GM23248 (cell line): ENCODE results near the gene AIF1. TPM values are rescaled to one million over a fixed set of nuclear protein-coding genes. Genes with fewer than 3 reads are reported as not detected.

Experiments used
- DNase-seq: peaks from one replicate; pipeline ENCODE4 v3.0.0-alpha.2; 2015
- H2AFZ ChIP-seq: fragments of 200-600 bp; sonication (generic); 2 replicates; pipeline ENCODE4 v1.6.1; 2016; ENCODE audit warnings: antibody characterized with exemption
- H3F3A ChIP-seq: fragments of 200-600 bp; sonication (generic); 2 replicates; pipeline ENCODE4 v1.6.1; 2016; ENCODE audit warnings: mild to moderate bottlenecking, antibody characterized with exemption, mixed run types; ENCODE audit not compliant: insufficient read depth
- H3K27ac ChIP-seq: fragments of 200-600 bp; sonication (generic); 2 replicates; pipeline ENCODE4 v1.5.1; 2016; ENCODE audit warnings: mild to moderate bottlenecking
- H3K27me3 ChIP-seq: fragments of 200-600 bp; sonication (generic); replicated peaks from 2 replicates; pipeline ENCODE4 v1.6.1; 2016; ENCODE audit warnings: mild to moderate bottlenecking; ENCODE audit not compliant: insufficient read depth
- H3K36me3 ChIP-seq: fragments of 200-600 bp; sonication (generic); 2 replicates; pipeline ENCODE4 v1.6.1; 2016; ENCODE audit warnings: low read depth, mild to moderate bottlenecking
- H3K4me1 ChIP-seq: fragments of 200-600 bp; sonication (generic); 2 replicates; pipeline ENCODE4 v1.6.1; 2016; ENCODE audit warnings: mild to moderate bottlenecking; ENCODE audit not compliant: insufficient read depth
- H3K4me2 ChIP-seq: fragments of 200-600 bp; sonication (generic); one replicate; pipeline ENCODE4 v1.6.1; 2016; ENCODE audit warnings: mild to moderate bottlenecking; ENCODE audit not compliant: unreplicated experiment
- H3K4me3 ChIP-seq: fragments of 200-600 bp; sonication (generic); 2 replicates; pipeline ENCODE4 v1.5.1; 2016; ENCODE audit warnings: mild to moderate bottlenecking
- H3K79me2 ChIP-seq: fragments of 200-600 bp; sonication (generic); 2 replicates; pipeline ENCODE4 v1.6.1; 2016; ENCODE audit warnings: mild to moderate bottlenecking; ENCODE audit not compliant: insufficient read depth
- H3K9ac ChIP-seq: fragments of 200-600 bp; sonication (generic); 2 replicates; pipeline ENCODE4 v1.6.1; 2016; ENCODE audit warnings: mild to moderate bottlenecking
- H3K9me2 ChIP-seq: fragments of 200-600 bp; sonication (generic); 2 replicates; pipeline ENCODE4 v1.6.1; 2016; ENCODE audit warnings: mixed run types, mild to moderate bottlenecking, moderate library complexity; ENCODE audit not compliant: insufficient read depth
- H3K9me3 ChIP-seq: fragments of 200-600 bp; sonication (generic); one replicate; pipeline ENCODE4 v1.6.1; 2017; ENCODE audit warnings: low read depth
- H4K20me1 ChIP-seq: fragments of 200-600 bp; sonication (generic); 2 replicates; pipeline ENCODE4 v1.6.0; 2016; ENCODE audit not compliant: insufficient read depth
- EZH2 ChIP-seq: fragments of 200-600 bp; sonication (generic); IDR thresholded peaks from 2 replicates; pipeline ENCODE4 v1.6.1; 2018; ENCODE audit warnings: antibody characterized with exemption, mild to moderate bottlenecking; ENCODE audit not compliant: insufficient read depth, poor library complexity, severe bottlenecking
- EZH2phosphoT487 ChIP-seq: fragments of 200-600 bp; sonication (generic); IDR thresholded peaks from 2 replicates; pipeline ENCODE4 v1.6.1; 2018; ENCODE audit warnings: antibody characterized with exemption, moderate library complexity, mild to moderate bottlenecking, low read depth; ENCODE audit not compliant: insufficient read depth
- WGBS, 2 experiments: methylation state at CpG; one replicate each; pipeline ENCODE4 v1.1.6; 2015 to 2017; ENCODE audit warnings: low lambda C conversion rate in 2 of 2, low coverage in 1 of 2; ENCODE audit errors: missing lambda C conversion rate in 2 of 2; 5-methylcytosine and 5-hydroxymethylcytosine counted together
- in situ Hi-C: fragments of 300-500 bp; cut with MboI; formaldehyde crosslinking; loops from 2 replicates; pipeline ENCODE4 v1.15.0; 2020
- polyA plus RNA-seq: library from polyadenylated mRNA; unstranded; fragments of >200 nt; fragmentation: Nextera tagmentation; extraction: Ambion mirVana; gene quantifications from 2 replicates; pipeline ENCODE4 v1.2.1, GENCODE V29; 2016
- total RNA-seq: library from RNA; depleted of rRNA; stranded (reverse); fragments of >200 nt; shearing (Covaris generic); gene quantifications from 2 replicates; pipeline ENCODE4 v1.2.3, GENCODE V29; 2014

Gene AIF1
- total and polyA plus RNA-seq, 2 experiments from 2014 or later = not detected

GRCh38 chr6:31592396-31592771 is 22.6 kb upstream of the AIF1 start:
- H3K9me2 ChIP-seq = no peaks in the 10 kb centered on the region
- H3F3A ChIP-seq = no peaks in the 10 kb centered on the region
- H3K27ac ChIP-seq = no peak overlapping the region
- H2AFZ ChIP-seq = no peak overlapping the region
- H3K9me3 ChIP-seq = no peaks in the 10 kb centered on the region
- no peaks in the 10 kb centered on the region for H3K27me3 ChIP-seq
- no peak overlapping the region for H3K4me2 ChIP-seq
- H3K36me3 ChIP-seq = no peaks in the 10 kb centered on the region
- H4K20me1 ChIP-seq = no peaks in the 10 kb centered on the region
- H3K4me3 ChIP-seq = no peak overlapping the region
- no peaks in the 10 kb centered on the region for H3K79me2 ChIP-seq
- no peak for DNase-seq
- H3K9ac ChIP-seq = no peak overlapping the region
- 0 out of 2 replicates have a peak, but pooled peaks cover 4% of the 10 kb centered on the region for H3K4me1 ChIP-seq
- WGBS, 2 experiments = 87 to 88% methylated on average over 7 of the region's 7 CpGs
- TF ChIP-seq EZH2 = no peak
- TF ChIP-seq EZH2phosphoT487 = no peak
- in situ Hi-C loops = loop anchor here (10.0 kb wide), 1 partner anchor 98 kb away; the partner anchor contains the start of gene MICB

- H3K9me2 ChIP-seq = no peaks in the 10 kb centered on the region
These were observed 18.0 kb upstream of the AIF1 start for GRCh38 chr6:31597006-31597405.

GRCh38 chr6:31607317-31607716 is 7.7 kb upstream of the AIF1 start:
- Histone ChIP-seq H3K9ac (no peak overlapping the region), H3K36me3 (no peaks in the 10 kb centered on the region), H3K4me2 (no peak overlapping the region), H3K9me3 (no peaks in the 10 kb centered on the region), H3K79me2 (no peaks in the 10 kb centered on the region), H3K9me2 (no peaks in the 10 kb centered on the region), H3K4me3 (no peak overlapping the region), H3F3A (no peaks in the 10 kb centered on the region; the same call in 1 of the 2 replicates), H3K27ac (no peak overlapping the region), H3K4me1 (no peaks in the 10 kb centered on the region), H4K20me1 (no peaks in the 10 kb centered on the region), H2AFZ (no peak overlapping the region), H3K27me3 (no peaks in the 10 kb centered on the region)
- TF ChIP-seq EZH2 = no peak
- TF ChIP-seq EZH2phosphoT487 = no peak
- WGBS, 2 experiments = 88 to 93% methylated on average over 1 of the region's 1 CpG
- in situ Hi-C loops = no loop called here
- DNase-seq = no peak

More at GRCh38 chr6:31597006-31597405, 18.0 kb upstream of the AIF1 start:
- WGBS, 2 experiments = 3 to 5% methylated on average over 2 of the region's 2 CpGs
- H3K79me2 ChIP-seq = no peaks in the 10 kb centered on the region
- no peak overlapping the region for H3K4me2 ChIP-seq
- H3K4me3 ChIP-seq = no peak overlapping the region
- H3K9me3 ChIP-seq = no peaks in the 10 kb centered on the region
- H3K9ac ChIP-seq = no peak overlapping the region
- no peaks in the 10 kb centered on the region for H3F3A ChIP-seq
- in situ Hi-C loops = loop anchor here (10.0 kb wide), 1 partner anchor 102 kb away; the partner anchor contains the start of gene MICB
- H3K27me3 ChIP-seq = no peaks in the 10 kb centered on the region
- H3K36me3 ChIP-seq = no peaks in the 10 kb centered on the region
- H3K27ac ChIP-seq = no peak overlapping the region
- DNase-seq = peak; percentile 48
- TF ChIP-seq EZH2 (no peak), EZH2phosphoT487 (no peak)
- no peaks in the 10 kb centered on the region for H3K4me1 ChIP-seq
- no peaks in the 10 kb centered on the region for H4K20me1 ChIP-seq
- no peak overlapping the region for H2AFZ ChIP-seq

GRCh38 chr6:31609519-31610406 is 5.3 kb upstream of the AIF1 start:
- in situ Hi-C loops = no loop called here

More at GRCh38 chr6:31609519-31610406, 5.3 kb upstream of the AIF1 start:
- Histone ChIP-seq H3K9ac (no peak overlapping the region), H3K4me2 (no peak overlapping the region), H3K27ac (no peak overlapping the region), H3F3A (no peaks in the 10 kb centered on the region; the same call in 1 of the 2 replicates), H3K9me3 (no peaks in the 10 kb centered on the region), H4K20me1 (no peaks in the 10 kb centered on the region), H3K4me3 (no peak overlapping the region), H2AFZ (no peak overlapping the region), H3K36me3 (no peaks in the 10 kb centered on the region), H3K9me2 (no peaks in the 10 kb centered on the region), H3K4me1 (no peaks in the 10 kb centered on the region), H3K79me2 (no peaks in the 10 kb centered on the region), H3K27me3 (no peaks in the 10 kb centered on the region)
- WGBS, 2 experiments = 66% methylated on average over 8 of the region's 8 CpGs
- no peak for DNase-seq
- TF ChIP-seq EZH2phosphoT487 (no peak), EZH2 (no peak)
